ENCODE measurements around the gene SLCO2A1.

SLCO2A1 gene

DNA sequence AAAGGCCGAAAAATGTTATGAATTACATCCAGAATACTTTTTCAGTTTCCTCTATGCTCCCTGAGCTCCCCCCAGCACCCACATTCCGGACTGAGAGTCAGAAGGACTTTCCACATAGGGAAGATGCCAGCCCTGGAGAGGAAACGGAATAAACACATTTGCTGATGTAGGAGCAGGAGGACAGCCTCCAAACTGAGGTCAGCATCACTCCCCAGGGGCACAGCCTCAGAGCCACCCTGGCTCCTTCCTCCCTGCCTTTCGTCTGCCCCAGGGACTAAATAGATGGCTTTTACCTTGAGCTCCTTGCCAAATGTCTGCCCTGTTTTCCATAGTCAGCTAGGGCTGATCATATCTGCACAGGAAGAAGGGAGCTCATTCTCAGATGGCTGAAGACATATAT is 22.6 kb upstream of the SLCO2A1 start:
- TF ChIP-seq ARNT (IDR thresholded peaks at IDR 0.05) (no peak), FOXK2 (IDR thresholded peaks at IDR 0.05) (no peak), SP1 (IDR thresholded peaks at IDR 0.05) (no peak), ZNF384 (IDR thresholded peaks at IDR 0.05) (no peak), L3MBTL2 (conservative IDR thresholded peaks at IDR 0.05) (no peak), TARDBP (IDR thresholded peaks at IDR 0.05) (no peak), NFRKB (IDR thresholded peaks at IDR 0.05) (no peak), FOXM1 (IDR thresholded peaks at IDR 0.05; ENCODE audit: borderline replicate concordance) (no peak), SUZ12 (IDR thresholded peaks at IDR 0.05) (no peak), FOXA1 (IDR thresholded peaks at IDR 0.05) (no peak), CTBP1 (IDR thresholded peaks at IDR 0.05; ENCODE audit: borderline replicate concordance) (no peak), BHLHE40 (IDR thresholded peaks at IDR 0.05; ENCODE audit: borderline replicate concordance) (no peak)
- TF ChIP-seq, protein P1, sequence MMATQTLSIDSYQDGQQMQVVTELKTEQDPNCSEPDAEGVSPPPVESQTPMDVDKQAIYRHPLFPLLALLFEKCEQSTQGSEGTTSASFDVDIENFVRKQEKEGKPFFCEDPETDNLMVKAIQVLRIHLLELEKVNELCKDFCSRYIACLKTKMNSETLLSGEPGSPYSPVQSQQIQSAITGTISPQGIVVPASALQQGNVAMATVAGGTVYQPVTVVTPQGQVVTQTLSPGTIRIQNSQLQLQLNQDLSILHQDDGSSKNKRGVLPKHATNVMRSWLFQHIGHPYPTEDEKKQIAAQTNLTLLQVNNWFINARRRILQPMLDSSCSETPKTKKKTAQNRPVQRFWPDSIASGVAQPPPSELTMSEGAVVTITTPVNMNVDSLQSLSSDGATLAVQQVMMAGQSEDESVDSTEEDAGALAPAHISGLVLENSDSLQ (IDR thresholded peaks at IDR 0.05), result no peak
- no peak for DNase-seq (ENCODE audit: extremely low spot score)
- ChIA-PET CTCF (no interaction called here), POLR2A (no interaction called here)

DNA sequence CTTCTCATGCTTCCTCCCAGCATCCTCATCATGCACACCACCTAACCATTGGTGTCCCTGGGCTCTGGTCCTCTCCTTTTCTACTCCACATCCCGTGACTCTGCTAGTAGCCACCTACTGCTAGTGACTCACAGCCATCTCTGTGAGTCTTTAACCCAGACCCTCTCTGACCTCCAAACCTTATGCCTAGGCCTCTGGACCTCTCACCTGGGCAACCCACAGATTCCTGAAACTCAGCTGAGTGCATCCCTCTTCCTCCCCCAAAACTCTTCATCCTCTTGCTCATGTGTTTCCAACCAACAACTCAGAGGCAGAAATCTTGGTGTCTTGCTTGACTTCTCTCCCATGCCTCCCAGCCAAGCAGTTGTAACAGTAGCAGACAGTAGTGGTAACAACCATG is 20.0 kb upstream of the SLCO2A1 start:
- TF ChIP-seq FOXM1 (IDR thresholded peaks at IDR 0.05; ENCODE audit: borderline replicate concordance), result no peak
- no peak for TF ChIP-seq TARDBP (IDR thresholded peaks at IDR 0.05)
- no peak for TF ChIP-seq SP1 (IDR thresholded peaks at IDR 0.05)
- no peak for TF ChIP-seq BHLHE40 (IDR thresholded peaks at IDR 0.05; ENCODE audit: borderline replicate concordance)
- TF ChIP-seq FOXA1 (IDR thresholded peaks at IDR 0.05), result no peak
- TF ChIP-seq LEF1 (IDR thresholded peaks at IDR 0.05; ENCODE audit: borderline replicate concordance), result no peak
- TF ChIP-seq L3MBTL2 (conservative IDR thresholded peaks at IDR 0.05), result no peak
- TF ChIP-seq ELF4 (IDR thresholded peaks at IDR 0.05), result no peak
- no peak for TF ChIP-seq ARNT (IDR thresholded peaks at IDR 0.05)
- no peak for TF ChIP-seq FOXK2 (IDR thresholded peaks at IDR 0.05)
- TF ChIP-seq CTBP1 (IDR thresholded peaks at IDR 0.05; ENCODE audit: borderline replicate concordance), result no peak
- no peak for TF ChIP-seq ZNF384 (IDR thresholded peaks at IDR 0.05)
- no peak for TF ChIP-seq SUZ12 (IDR thresholded peaks at IDR 0.05)
- no peak for TF ChIP-seq NFRKB (IDR thresholded peaks at IDR 0.05)
- TF ChIP-seq, protein P1 (IDR thresholded peaks at IDR 0.05), result no peak
- TF ChIP-seq HDGF (IDR thresholded peaks at IDR 0.05; ENCODE audit: borderline replicate concordance), result no peak
- CTCF ChIA-PET, result no interaction called here
- POLR2A ChIA-PET, result no interaction called here
- no peak for DNase-seq (ENCODE audit: extremely low spot score)

DNA sequence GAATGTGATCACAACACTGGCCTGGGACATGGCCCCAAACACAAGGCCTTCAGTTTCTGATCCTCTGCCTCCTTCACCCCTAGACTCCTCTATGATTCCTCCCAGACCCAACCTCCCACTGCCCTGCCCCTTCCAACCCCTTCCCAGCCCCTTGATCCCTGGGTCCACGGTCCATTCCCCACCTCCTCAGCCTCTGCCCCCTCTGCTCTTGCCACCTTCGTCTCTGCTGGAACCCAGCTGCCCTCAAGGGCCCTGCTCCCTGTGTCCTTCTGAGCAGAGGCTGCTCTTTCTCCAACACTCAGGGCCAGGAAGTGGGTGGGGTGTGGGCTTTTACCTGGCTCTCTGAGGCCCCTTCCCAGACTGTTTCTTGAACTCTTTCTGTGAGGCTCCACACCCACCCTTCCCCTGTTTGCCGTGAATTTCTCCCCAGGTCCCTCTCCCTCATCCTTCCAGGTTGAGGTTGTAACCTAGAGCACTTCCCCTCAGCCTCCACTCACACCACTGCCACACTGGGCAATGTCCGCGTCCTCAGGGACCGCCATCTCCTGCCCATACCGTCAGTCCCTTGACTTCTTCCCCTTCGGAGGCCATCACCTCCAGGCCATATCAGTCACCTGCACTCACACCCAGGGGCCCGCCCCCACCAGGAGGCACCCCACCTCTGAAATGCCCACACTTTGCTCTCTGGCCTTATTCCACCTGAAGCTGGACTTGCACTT is 18.7 kb upstream of the SLCO2A1 start:
- CTCF ChIA-PET, result no interaction called here

DNA sequence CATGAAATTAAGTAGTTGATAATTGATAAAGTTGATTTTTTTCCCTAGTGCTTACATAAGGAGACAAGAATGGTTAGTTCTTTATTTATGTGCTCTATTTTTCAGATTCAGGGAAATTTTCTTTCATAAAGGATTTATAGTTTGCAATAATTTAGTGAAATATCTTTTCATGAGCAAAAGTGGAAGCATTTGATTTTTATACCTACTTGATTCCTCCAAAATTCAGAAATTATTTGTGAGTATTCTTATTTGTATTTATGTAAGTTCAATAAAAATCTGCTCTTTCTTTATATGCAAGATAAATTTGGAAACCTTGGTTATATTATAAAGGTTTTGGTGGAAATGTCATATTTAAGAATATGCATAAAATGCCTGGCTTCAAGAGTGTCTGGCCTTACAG is 14.7 kb upstream of the SLCO2A1 start:
- CTCF ChIA-PET, result no interaction called here
- POLR2A ChIA-PET, result no interaction called here

More for the DNA sequence above, 18.7 kb upstream of the SLCO2A1 start:
- POLR2A ChIA-PET, result no interaction called here
- DNase-seq (ENCODE audit: extremely low spot score), result no peak
- no peak for TF ChIP-seq FOXM1 (IDR thresholded peaks at IDR 0.05; ENCODE audit: borderline replicate concordance)
- no peak for TF ChIP-seq TARDBP (IDR thresholded peaks at IDR 0.05)
- no peak for TF ChIP-seq FOXK2 (IDR thresholded peaks at IDR 0.05)
- no peak for TF ChIP-seq SUZ12 (IDR thresholded peaks at IDR 0.05)
- TF ChIP-seq HDGF (IDR thresholded peaks at IDR 0.05; ENCODE audit: borderline replicate concordance), result no peak
- TF ChIP-seq, protein P1 (IDR thresholded peaks at IDR 0.05), result no peak
- no peak for TF ChIP-seq FOXA1 (IDR thresholded peaks at IDR 0.05)
- no peak for TF ChIP-seq LEF1 (IDR thresholded peaks at IDR 0.05; ENCODE audit: borderline replicate concordance)
- no peak for TF ChIP-seq NFRKB (IDR thresholded peaks at IDR 0.05)
- no peak for TF ChIP-seq ELF4 (IDR thresholded peaks at IDR 0.05)
- no peak for TF ChIP-seq ARNT (IDR thresholded peaks at IDR 0.05)
- no peak for TF ChIP-seq CTBP1 (IDR thresholded peaks at IDR 0.05; ENCODE audit: borderline replicate concordance)
- no peak for TF ChIP-seq ZNF384 (IDR thresholded peaks at IDR 0.05)
- TF ChIP-seq SP1 (IDR thresholded peaks at IDR 0.05), result no peak
- no peak for TF ChIP-seq L3MBTL2 (conservative IDR thresholded peaks at IDR 0.05)
- no peak for TF ChIP-seq BHLHE40 (IDR thresholded peaks at IDR 0.05; ENCODE audit: borderline replicate concordance)

DNA sequence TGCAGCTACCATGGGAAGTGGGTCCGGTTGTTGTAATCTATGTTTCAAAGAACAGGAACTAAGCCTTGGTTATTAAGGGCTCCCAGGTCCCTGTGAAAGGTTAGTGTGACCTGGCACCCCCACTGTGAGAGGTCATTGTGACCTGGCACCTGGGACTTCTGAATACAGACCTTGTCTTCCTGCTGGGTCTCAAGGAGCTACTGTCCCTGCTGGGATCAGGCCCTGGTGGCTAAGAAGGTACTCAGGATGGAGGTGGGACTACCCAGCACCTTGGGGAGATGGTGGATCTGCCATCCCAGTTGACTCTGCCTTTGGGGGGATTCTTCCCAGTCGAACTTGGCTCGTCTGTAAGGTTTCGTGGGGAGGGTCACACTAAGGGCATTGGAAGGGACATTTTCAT is 10.3 kb upstream of the SLCO2A1 start:
- DNase-seq (ENCODE audit: extremely low spot score), result no peak
- POLR2A ChIA-PET, result no interaction called here
- TF ChIP-seq ELF4 (IDR thresholded peaks at IDR 0.05) (no peak), CTBP1 (IDR thresholded peaks at IDR 0.05; ENCODE audit: borderline replicate concordance) (no peak), FOXM1 (IDR thresholded peaks at IDR 0.05; ENCODE audit: borderline replicate concordance) (no peak), ARNT (IDR thresholded peaks at IDR 0.05) (no peak), LEF1 (IDR thresholded peaks at IDR 0.05; ENCODE audit: borderline replicate concordance) (no peak), NFRKB (IDR thresholded peaks at IDR 0.05) (no peak), BHLHE40 (IDR thresholded peaks at IDR 0.05; ENCODE audit: borderline replicate concordance) (no peak), ZNF384 (IDR thresholded peaks at IDR 0.05) (no peak), FOXK2 (IDR thresholded peaks at IDR 0.05) (no peak)
- TF ChIP-seq, protein P1 (IDR thresholded peaks at IDR 0.05), result no peak
- CTCF ChIA-PET, result no interaction called here

More for the DNA sequence above, 14.7 kb upstream of the SLCO2A1 start:
- no peak for DNase-seq (ENCODE audit: extremely low spot score)
- no peak for TF ChIP-seq TARDBP (IDR thresholded peaks at IDR 0.05)
- TF ChIP-seq, protein P1 (IDR thresholded peaks at IDR 0.05), result no peak
- TF ChIP-seq ZNF384 (IDR thresholded peaks at IDR 0.05), result no peak
- TF ChIP-seq L3MBTL2 (conservative IDR thresholded peaks at IDR 0.05), result no peak
- no peak for TF ChIP-seq SUZ12 (IDR thresholded peaks at IDR 0.05)
- no peak for TF ChIP-seq FOXM1 (IDR thresholded peaks at IDR 0.05; ENCODE audit: borderline replicate concordance)
- TF ChIP-seq FOXK2 (IDR thresholded peaks at IDR 0.05), result no peak
- no peak for TF ChIP-seq LEF1 (IDR thresholded peaks at IDR 0.05; ENCODE audit: borderline replicate concordance)
- TF ChIP-seq CTBP1 (IDR thresholded peaks at IDR 0.05; ENCODE audit: borderline replicate concordance), result no peak
- no peak for TF ChIP-seq BHLHE40 (IDR thresholded peaks at IDR 0.05; ENCODE audit: borderline replicate concordance)
- no peak for TF ChIP-seq HDGF (IDR thresholded peaks at IDR 0.05; ENCODE audit: borderline replicate concordance)
- no peak for TF ChIP-seq ELF4 (IDR thresholded peaks at IDR 0.05)
- TF ChIP-seq ARNT (IDR thresholded peaks at IDR 0.05), result no peak
- no peak for TF ChIP-seq NFRKB (IDR thresholded peaks at IDR 0.05)
- no peak for TF ChIP-seq SP1 (IDR thresholded peaks at IDR 0.05)

Measured in HEK293T (cell line).